GOT3 (cell line): ENCODE results near the gene WNT7A.
A peak's percentile ranks its signal among the peaks of the same experiment; 100 is the strongest.
"Not testable (repeated sequence)": the region's sequence is repeated elsewhere in the genome, so short reads cannot be mapped to it uniquely, and the experiment has no call there.

Source experiments
- DNase-seq: peaks from one replicate; lab custom pipeline; 2025; ENCODE audit warnings: mixed read lengths; lab: John Stamatoyannopoulos, UW

WNT7A gene

DNA sequence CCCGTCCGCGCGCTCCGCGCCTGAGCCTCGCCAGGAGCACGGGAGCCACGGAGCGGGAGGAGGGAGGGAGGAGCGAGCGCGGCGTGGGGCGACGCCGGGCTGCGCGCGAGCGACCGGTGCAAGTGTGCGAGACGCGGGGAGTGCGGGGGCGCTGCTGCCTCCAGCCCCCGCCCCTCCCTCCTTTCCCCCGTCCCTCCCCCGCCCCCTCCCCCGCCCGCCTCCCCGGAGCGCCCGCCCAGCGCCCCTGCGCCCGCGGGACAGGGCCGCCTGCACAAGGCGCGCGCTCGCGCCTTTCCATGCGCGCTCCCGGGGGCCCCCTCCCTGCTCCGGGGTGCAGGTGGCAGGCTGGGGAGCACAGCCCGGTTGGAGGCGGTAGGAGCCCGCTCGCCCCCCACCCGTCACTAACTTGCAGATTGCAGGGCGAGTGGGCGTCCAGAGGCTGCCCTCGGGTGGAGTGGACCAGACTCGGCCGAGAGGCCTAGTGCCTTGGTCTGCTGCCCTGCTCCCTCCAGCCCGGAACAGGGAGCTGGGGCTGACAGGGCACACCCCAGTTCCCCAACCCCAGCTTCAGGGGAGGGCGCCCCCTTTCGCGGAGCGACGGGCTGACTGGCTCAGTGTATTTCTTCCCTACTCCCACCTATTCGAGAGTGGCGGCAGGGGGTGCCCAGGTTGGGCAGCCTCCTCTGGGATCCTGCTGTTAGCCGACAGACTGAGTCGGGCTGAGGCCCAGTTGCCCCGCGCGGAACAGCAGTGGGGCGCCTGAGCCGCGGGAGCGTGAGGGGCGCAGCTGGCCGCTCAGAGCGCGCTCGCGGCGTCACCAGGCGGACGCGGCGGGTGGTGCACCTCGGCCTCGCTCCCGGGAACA lies at the start of gene WNT7A:
TSS of gene WNT7A (minus strand) at position 126 of the 865 bp plus-strand sequence. CDS start 255 bp downstream, outside the sequence.
- DNase-seq = no peak

DNA sequence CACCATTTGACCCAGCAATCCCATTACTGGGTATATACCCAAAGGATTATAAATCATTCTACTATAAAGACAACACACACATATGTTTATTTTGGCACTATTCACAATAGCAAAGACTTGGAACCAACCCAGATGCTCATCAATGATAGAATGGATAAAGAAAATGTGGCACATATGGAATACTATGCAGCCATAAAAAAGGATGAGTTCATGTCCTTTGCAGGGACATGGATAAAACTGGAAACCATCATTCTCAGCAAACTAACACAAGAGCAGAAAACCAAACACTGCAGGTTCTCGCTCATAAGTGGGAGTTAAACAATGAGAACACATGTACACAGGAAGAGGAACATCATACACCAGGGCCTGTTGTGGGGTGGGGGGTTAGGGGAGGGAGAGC lies 48.9 kb upstream of the WNT7A start:
- DNase-seq = not testable (repeated sequence)

- no peak for DNase-seq
Measured at GRCh38 chr3:13927295-13927694, 47.4 kb upstream of the WNT7A start.

- DNase-seq = no peak
Measured at GRCh38 chr3:13916375-13916774, 36.5 kb upstream of the WNT7A start.

GRCh38 chr3:13902648-13903238 lies 22.9 kb upstream of the WNT7A start:
- DNase-seq = no peak

DNA sequence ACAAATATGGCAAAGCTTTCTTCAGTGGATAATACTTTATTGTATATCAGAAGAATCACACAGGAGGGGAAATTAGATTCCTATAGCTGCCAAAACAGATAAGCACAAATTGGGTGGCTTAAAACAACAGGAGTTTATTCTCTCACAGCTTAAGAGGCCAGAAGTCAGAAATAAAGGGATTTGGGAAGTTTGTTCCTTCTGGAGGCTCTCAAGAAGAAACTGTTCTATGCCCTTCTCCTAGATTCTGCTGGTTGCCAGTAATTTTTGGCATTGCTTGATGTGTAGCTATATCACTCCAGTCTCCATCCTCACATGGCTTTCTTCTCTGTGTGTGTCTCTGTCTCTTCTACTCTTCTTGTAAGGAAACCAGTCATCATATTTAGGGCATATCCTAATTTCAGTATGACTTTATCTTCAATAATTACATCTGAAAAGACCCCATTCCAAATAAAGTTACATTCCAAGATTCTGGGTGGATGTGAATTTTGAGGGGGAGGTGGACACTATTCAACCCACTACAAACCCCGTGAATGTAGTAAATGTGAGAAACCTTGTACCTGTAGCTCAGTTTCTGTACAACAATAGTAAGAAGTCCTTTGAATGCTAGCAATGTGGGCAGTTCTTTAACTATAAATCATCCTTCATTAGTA lies 22.2 kb upstream of the WNT7A start:
- no peak for DNase-seq

DNA sequence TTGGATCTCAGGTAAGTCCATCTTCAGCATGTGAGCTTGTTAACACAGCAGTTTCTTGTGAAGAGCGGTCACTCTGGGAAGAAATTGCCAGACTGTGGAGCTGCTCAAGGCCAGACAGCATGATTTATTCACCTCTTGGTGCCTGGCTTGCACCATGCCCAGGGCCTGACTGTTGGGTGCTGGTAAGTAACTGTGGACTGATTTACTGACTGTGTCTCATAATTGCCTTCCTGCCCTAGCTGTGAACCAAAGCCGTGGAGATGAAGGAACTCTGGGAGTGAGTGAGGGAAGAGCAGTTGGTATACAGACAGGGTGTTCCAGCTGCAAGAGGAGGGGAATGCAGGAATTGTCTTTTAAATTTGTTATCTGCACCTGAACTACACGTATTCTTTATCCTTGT lies 18.5 kb upstream of the WNT7A start:
- DNase-seq = no peak

GRCh38 chr3:13896473-13897154 lies 16.7 kb upstream of the WNT7A start:
- no peak for DNase-seq

GRCh38 chr3:13895155-13896105 lies 15.6 kb upstream of the WNT7A start:
- DNase-seq = peak; percentile 31

DNA sequence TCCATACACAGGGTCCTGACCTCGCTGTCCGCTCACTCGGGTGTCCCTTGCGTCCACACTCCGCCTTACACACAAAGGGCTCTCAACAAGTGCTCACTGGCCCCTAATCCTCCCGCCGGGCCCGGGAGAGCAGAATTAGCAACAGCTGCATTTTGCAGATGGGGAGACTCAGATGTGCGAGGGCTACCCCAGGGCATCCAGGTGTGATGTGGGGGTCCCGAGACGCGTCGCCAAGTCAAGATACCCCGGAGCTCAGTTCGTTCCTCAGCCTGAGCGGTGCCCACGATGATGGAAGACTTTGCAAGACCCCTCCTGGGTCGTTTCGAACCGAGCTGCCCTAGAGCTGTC lies 14.9 kb upstream of the WNT7A start:
- DNase-seq = no peak

GRCh38 chr3:13894096-13894806 lies 14.4 kb upstream of the WNT7A start:
- DNase-seq = no peak

DNA sequence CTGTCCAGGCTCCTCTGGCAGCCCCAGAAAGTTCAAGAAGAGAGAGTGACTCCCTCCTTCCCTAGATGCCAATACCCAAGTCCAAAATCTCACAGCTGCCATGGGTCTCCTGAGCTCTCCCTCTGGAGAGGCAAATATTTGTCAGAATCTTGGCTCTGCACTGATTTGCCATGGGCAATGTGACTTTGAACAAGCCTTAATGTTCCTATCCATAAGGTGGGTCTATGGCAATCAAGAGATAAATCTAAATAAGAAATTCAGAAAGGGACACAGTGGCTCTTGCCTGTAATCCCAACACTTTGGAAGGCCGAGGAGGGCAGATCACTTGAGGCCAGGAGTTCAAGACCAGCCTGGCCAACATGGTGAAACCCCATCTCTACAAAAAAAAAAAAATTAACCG lies 12.4 kb upstream of the WNT7A start:
- DNase-seq = no peak

- DNase-seq = no peak
Measured at GRCh38 chr3:13891492-13892073, 11.7 kb upstream of the WNT7A start.

- DNase-seq = no peak
Measured at GRCh38 chr3:13891017-13891392, 11.1 kb upstream of the WNT7A start.

- no peak for DNase-seq
Measured at GRCh38 chr3:13890377-13891016, 10.6 kb upstream of the WNT7A start.

DNA sequence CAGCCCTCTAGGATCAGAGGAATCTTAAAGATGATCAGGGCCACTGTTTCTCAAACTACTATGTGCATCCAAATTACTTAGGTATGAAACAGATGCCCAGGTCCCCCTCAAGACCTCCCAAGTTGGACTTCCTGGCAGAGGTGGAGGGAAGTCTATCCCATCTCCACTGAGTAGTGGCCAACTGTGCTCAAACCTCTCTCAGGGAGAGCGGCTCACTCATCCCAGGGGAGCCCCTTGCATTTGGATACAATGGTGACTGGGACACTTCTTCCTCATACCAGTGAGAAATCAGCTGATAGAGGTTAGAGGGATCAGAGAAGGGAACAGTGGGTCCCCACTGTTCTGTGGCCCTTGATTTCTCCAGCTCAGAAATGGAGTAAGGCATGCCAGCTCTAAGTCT lies 8.7 kb upstream of the WNT7A start:
- no peak for DNase-seq

DNA sequence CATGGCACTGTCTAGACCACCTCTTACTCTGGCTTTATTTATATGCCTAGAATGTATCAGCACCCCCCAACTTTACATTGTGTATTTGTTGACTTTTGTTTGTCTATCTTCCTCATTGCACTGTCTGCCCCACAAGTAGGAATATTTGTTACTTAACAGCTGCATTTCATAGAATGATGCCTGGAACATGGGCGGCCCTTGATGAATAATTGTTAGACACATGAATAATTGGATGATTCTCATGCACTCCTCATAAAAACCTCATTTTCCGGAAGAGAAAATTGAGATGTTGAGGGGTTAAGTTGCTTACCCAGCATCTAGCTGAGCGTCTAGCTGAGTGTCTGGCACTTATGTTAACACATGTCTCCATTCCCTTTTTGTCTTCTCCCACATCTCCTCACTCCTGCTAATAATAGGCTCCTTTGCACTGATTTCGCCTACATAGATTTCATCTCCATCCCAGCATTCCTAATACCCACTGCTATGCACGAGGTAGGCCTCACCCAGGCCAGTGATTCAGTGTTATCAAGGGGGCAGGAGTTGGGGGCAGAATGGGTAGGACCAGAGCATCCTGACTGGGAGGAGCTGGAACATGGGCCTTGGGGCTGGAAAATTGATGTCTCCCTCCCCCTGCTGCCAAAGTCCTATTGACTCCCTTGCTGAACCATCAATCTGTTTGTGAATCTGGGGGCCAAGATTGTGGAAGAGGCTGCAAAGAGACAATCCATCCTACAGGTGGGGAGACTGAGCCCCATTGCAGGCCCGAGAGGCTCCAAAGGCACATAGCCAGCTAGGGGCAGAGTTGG lies 7.8 kb upstream of the WNT7A start:
- DNase-seq = no peak

DNA sequence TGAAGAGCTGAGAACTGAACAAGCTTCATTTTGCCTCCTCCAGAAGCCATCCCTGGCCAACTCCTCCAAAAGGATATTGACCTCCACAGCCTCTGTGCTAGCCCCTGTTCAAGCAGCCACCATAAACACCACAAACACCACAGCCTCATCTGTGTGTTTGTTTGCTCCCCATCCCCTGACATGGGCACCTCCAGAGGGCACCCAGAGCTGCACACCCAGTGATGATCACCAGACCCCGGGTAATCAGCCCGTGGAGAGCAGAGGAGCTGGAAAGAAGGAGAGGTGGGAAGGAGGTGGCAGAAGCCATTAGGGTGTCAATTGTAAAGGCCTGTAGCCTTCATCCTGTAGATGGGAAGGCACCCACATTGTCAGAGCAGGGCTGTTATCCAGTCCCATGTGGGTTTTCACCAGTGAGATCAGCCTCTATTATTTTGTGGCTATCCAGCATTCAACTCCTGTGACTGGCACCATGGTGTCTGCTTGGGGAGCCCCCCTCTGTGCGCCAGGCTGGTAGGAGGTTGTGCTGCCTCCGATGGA lies 6.8 kb upstream of the WNT7A start:
- no peak for DNase-seq

GRCh38 chr3:13885704-13886010 lies 5.8 kb upstream of the WNT7A start:
- DNase-seq = no peak
